Ovary (tissue), 3 donors: ENCODE data around the gene PAX1.

ENCODE experiments used
- CTCF ChIP-seq, 3 donors: fragments of 450-650 bp in 2 of 3; fragments of 200-600 bp in 1 of 3; IDR thresholded peaks; one replicate each; pipeline versions ENCODE4 v1.5.1 to v1.8.0; 2016 to 2022; ENCODE audit warnings: antibody characterized with exemption in 3 of 3, mild to moderate bottlenecking in 1 of 3
- EP300 ChIP-seq: sonication (generic); formaldehyde crosslinking; IDR thresholded peaks from one replicate; pipeline ENCODE4 v1.6.1; 2017; ENCODE audit warnings: antibody characterized with exemption
- donor health status: DM: no; HTN: no; CAD: no.

- TF ChIP-seq CTCF (IDR thresholded peaks at IDR 0.05), result no peak
- no peak for TF ChIP-seq EP300
These were observed 24.1 kb upstream of the PAX1 start for GRCh38 chr20:21681234-21681921.
